Mucosa of rectum (tissue), 2 donors: Measurements from ENCODE around the gene BAZ2B.

ENCODE experiments used
- H3K27ac ChIP-seq, 2 donors: one replicate each; pipeline ENCODE4 v1.7.0; 2013; ENCODE audit warnings: inconsistent platforms in 2 of 2, low read depth in 2 of 2, low read length in 2 of 2
- H3K27me3 ChIP-seq, 2 donors: one replicate each; pipeline ENCODE4 v1.7.0; 2013; ENCODE audit warnings: low read length in 2 of 2; ENCODE audit not compliant: control insufficient read depth in 2 of 2, insufficient read depth in 2 of 2
- H3K36me3 ChIP-seq, 2 donors: one replicate each; pipeline ENCODE4 v1.7.0; 2013; ENCODE audit warnings: low read length in 2 of 2; ENCODE audit not compliant: control insufficient read depth in 2 of 2, insufficient read depth in 2 of 2
- H3K4me1 ChIP-seq, 2 donors: one replicate each; pipeline ENCODE4 v1.7.0; 2013; ENCODE audit warnings: low read length in 2 of 2, mild to moderate bottlenecking in 1 of 2; ENCODE audit not compliant: control insufficient read depth in 2 of 2, insufficient read depth in 2 of 2
- H3K4me3 ChIP-seq, 2 donors: one replicate each; pipeline ENCODE4 v1.7.0; 2013; ENCODE audit warnings: low read length in 2 of 2
- H3K9ac ChIP-seq, 2 donors: one replicate each; pipeline ENCODE4 v1.7.0; 2013; ENCODE audit warnings: low read length in 2 of 2, low read depth in 1 of 2, mild to moderate bottlenecking in 1 of 2
- H3K9me3 ChIP-seq, 2 donors: one replicate each; pipeline ENCODE4 v1.7.0; 2013; ENCODE audit warnings: low read length in 2 of 2; ENCODE audit not compliant: control insufficient read depth in 2 of 2
- donor health status: healthy.
- donor health status: Normal muscosa, but diverticular disease.

The BAZ2B gene

DNA sequence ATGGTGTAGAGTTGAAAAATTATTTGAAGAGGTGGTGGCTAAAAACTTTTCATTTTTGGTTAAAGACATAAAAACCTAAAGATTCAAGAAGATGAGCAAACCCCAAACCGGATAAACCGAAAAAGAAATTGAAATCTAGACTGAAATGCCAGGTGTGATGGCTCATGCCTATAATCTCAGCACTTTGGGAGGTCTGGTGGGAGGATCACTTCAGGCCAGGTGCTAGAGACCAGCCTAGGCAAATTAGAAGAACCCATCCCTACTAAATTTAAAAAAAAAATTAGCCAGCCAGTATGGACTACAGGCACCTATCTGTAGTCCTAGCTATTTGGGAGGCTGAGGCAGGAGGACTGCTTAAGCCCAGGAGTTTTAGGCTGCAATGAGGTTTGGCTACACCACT, 126.9 kb downstream of the BAZ2B start:
- H3K36me3 ChIP-seq: no peaks in the 10 kb centered on the region
- no peak overlapping the region for H3K27ac ChIP-seq
- no peaks in the 10 kb centered on the region for H3K27me3 ChIP-seq
- no peak overlapping the region for H3K4me3 ChIP-seq
- H3K4me1 ChIP-seq: peaks cover 0 to 3% of the 10 kb centered on the region in 2 donors
- H3K9me3 ChIP-seq: no peaks in the 10 kb centered on the region
- no peak overlapping the region for H3K9ac ChIP-seq

DNA sequence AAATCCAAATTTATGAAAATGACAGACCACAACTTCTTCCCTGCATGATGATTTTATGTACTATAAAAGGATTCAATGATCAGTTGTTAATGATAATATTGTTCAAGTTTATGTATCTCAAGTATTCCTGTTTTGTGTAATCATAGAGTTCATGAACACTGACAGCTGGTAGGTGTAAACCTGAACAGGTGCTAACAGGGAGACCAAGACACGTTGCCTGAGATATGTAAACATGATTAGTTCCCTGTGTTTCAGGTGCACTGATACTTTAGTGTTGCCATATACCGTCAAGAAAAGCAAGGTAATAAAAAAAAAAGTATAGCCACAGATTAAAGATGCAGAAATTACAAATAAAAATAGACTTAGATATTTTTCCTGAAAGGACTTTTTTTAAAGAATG, 131.8 kb downstream of the BAZ2B start:
- H3K4me3 ChIP-seq: no peak overlapping the region
- H3K9me3 ChIP-seq: no peaks in the 10 kb centered on the region
- H3K36me3 ChIP-seq: no peaks in the 10 kb centered on the region
- H3K4me1 ChIP-seq: peaks cover 0 to 3% of the 10 kb centered on the region in 2 donors
- H3K27ac ChIP-seq: no peak overlapping the region
- no peak overlapping the region for H3K9ac ChIP-seq
- H3K27me3 ChIP-seq: no peaks in the 10 kb centered on the region

DNA sequence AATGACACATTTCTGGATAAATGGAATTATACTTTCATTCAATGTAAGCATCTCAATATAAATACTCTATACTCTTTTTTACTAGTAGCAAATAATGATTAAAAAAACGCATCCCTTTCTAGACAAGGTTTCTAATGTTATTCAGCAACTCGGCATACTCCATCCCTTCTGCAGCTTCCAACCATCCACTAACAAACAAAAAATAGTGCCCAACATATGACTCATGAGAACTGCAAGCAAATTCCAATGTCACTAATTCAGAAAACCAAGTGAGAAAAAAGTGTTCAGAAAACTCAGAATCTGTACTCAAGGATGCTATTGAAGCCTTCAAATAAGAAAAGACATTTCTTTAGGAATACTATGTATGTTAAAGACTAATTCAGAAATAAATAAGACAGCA, 140.0 kb downstream of the BAZ2B start:
- Histone ChIP-seq H3K27me3 (no peaks in the 10 kb centered on the region), H3K36me3 (peaks cover 14 to 21% of the 10 kb centered on the region in 2 donors), H3K9me3 (no peaks in the 10 kb centered on the region), H3K27ac (no peak overlapping the region), H3K9ac (no peak overlapping the region), H3K4me3 (no peak overlapping the region), H3K4me1 (no peaks in the 10 kb centered on the region)

DNA sequence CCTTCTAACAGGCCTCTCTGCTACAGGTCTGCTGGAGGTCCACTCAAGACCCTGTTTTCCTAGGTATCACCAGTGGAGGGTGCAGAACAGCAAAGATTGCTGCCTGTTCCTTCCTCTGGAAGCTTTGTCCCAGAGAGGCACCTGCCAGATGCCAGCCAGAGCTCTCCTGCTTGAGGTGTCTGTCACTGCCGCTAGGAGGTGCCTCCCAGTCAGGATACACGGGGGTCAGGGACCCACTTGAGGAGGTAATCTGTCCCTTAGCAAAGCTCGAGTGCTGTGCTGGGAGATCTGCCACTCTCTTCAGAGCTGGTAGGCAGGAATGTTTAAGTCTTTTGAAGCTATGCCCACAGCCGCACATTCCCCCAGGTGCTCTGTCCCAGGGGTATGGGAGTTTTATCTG, 140.6 kb downstream of the BAZ2B start:
- Histone ChIP-seq H3K4me1 (no peaks in the 10 kb centered on the region), H3K4me3 (no peak overlapping the region), H3K9ac (no peak overlapping the region), H3K27me3 (no peaks in the 10 kb centered on the region), H3K9me3 (no peaks in the 10 kb centered on the region), H3K36me3 (peaks cover 14 to 21% of the 10 kb centered on the region in 2 donors), H3K27ac (no peak overlapping the region)

DNA sequence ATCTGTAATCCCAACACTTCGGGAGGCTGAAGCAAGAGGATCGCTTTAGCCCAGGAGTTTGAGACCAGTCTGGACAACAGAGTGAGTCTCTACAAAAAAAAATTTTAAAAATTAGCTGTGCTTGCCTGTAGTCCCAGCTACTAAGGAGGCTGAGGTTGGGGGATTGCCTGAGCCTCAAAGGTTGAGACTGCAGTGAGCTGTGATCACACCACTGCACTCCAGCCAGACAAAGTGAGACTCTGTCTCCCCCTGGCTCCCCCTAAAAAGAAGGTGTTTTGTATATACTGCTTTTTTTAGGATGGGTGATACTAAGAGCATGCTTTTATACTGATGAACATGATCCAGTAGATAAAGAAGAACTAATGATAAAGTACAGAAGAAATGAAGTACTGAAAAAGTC, 145.0 kb downstream of the BAZ2B start:
- H3K36me3 ChIP-seq: peaks cover 8 to 10% of the 10 kb centered on the region in 2 donors
- H3K4me3 ChIP-seq: no peak overlapping the region
- no peak overlapping the region for H3K27ac ChIP-seq
- peaks cover 0 to 2% of the 10 kb centered on the region in 2 donors for H3K4me1 ChIP-seq
- H3K9ac ChIP-seq: no peak overlapping the region
- no peaks in the 10 kb centered on the region for H3K27me3 ChIP-seq
- no peaks in the 10 kb centered on the region for H3K9me3 ChIP-seq

DNA sequence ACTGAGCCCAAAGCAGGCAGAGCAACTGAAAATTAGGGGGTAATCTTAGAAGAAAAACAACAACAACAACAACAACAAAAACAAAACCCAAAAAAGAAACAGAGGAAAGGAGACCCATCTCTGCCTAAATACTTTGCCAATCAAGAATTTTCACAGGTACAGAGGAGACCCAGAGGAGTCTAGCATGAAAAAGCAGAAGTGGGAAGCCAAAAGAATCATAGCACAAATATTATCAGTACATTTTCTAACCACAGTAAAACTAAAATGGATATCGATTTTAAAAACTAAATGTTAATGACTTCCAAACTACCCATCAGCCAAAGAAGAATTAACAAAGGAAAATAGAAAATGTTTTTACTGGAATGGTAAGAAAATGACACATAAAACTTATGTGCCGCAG, 148.1 kb downstream of the BAZ2B start:
- Histone ChIP-seq H3K36me3 (peaks cover 0 to 2% of the 10 kb centered on the region in 2 donors), H3K4me1 (peaks cover 0 to 2% of the 10 kb centered on the region in 2 donors), H3K27ac (no peak overlapping the region), H3K9ac (no peak overlapping the region), H3K4me3 (no peak overlapping the region), H3K27me3 (no peaks in the 10 kb centered on the region), H3K9me3 (no peaks in the 10 kb centered on the region)

DNA sequence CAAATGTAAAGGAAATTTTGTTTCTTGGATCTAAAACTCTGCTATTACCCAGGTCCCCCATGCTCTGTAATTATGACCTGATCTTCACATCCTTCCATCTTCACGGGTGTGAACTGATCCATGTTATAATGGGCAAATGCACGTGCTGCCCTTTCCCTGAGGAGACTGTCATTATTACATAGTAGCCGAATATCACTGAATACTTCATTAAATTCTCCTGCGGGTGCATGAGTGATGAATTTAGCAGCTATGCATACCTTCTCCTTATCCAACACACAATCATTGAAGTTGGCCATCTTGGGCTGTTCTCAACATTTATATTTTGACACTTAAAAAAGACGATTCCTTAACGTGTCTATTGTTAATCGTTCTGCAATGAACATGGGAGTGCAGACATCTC, 153.4 kb downstream of the BAZ2B start:
- Histone ChIP-seq H3K4me1 (no peaks in the 10 kb centered on the region), H3K9ac (no peak overlapping the region)

DNA sequence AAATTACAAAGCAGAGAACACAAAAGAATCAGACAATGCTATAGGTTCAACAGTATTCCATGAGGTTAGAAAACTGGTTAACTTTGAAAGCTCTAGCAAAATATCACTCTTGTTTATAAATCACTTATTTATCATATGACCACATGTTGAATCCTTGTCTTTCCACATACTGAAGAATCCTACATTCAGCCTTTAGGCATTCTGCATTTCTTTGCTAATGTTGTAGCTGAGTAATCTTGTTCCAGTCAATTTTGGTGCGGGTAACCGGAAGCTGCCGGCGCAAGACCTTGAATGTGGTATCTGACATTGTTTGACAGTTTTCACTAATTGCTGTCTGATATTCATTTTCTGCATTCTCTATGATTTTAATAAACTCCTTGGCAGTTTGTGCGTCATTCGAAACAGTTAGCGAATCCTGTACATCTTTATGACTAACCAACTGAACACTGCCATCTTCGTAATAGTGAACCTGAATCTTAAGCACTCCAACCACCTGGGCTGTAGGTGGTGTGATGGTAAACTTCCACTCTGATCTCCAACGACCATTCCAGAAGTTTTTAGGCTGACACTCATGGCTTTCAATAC, 154.1 kb downstream of the BAZ2B start:
- no peaks in the 10 kb centered on the region for H3K9me3 ChIP-seq
- H3K27me3 ChIP-seq: no peaks in the 10 kb centered on the region
- peaks cover 0 to 2% of the 10 kb centered on the region in 2 donors for H3K4me1 ChIP-seq
- no peak overlapping the region for H3K4me3 ChIP-seq
- H3K9ac ChIP-seq: no peak overlapping the region
- H3K27ac ChIP-seq: no peak overlapping the region
- peaks cover 0 to 2% of the 10 kb centered on the region in 2 donors for H3K36me3 ChIP-seq

More for the DNA sequence above, 153.4 kb downstream of the BAZ2B start:
- no peak overlapping the region for H3K4me3 ChIP-seq
- no peaks in the 10 kb centered on the region for H3K27me3 ChIP-seq
- no peak overlapping the region for H3K27ac ChIP-seq
- H3K36me3 ChIP-seq: peaks cover 0 to 2% of the 10 kb centered on the region in 2 donors
- H3K9me3 ChIP-seq: no peaks in the 10 kb centered on the region

DNA sequence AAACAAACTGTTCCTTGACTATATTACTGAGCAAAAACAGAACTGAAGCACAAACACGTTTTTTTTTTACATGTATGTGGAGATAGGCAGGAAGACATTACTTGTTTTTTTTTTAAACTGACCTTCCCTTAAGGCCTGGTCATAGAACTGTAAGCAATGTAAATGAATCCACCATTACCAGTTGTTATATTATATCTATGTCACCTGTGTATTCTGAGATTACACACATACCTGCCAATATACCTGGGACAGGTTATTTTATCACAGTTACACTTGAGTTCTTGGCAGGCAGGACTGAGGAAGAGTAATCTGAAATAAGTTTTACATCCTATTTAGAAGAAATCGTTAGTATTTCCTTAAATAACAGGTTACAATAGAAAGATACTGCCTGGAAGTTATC, 155.3 kb downstream of the BAZ2B start:
- Histone ChIP-seq H3K27ac (no peak overlapping the region), H3K4me1 (peaks cover 0 to 2% of the 10 kb centered on the region in 2 donors), H3K9me3 (no peaks in the 10 kb centered on the region), H3K9ac (no peak overlapping the region), H3K4me3 (no peak overlapping the region), H3K27me3 (no peaks in the 10 kb centered on the region), H3K36me3 (peaks cover 0 to 2% of the 10 kb centered on the region in 2 donors)

DNA sequence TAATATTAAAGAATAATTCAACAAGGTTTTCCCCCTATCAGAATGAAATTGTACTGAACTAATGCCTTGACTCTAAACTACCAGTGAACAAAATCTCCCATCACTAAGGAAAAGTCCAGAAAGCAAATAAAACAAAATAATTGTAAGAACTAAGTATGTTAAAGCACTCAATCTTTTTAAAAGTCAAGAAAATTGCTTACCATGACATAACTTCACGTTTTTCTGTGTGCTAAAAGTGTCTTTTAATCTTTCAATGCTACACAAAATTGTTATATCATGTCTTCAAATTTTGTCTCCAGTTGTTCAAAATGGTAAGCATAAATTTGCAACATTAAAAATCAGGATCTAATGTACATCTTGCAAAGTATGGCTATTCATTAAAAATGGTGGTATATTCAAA, 156.1 kb downstream of the BAZ2B start:
- no peaks in the 10 kb centered on the region for H3K27me3 ChIP-seq
- no peak overlapping the region for H3K9ac ChIP-seq
- no peak overlapping the region for H3K4me3 ChIP-seq
- no peaks in the 10 kb centered on the region for H3K9me3 ChIP-seq
- peaks cover 0 to 2% of the 10 kb centered on the region in 2 donors for H3K36me3 ChIP-seq
- H3K4me1 ChIP-seq: peaks cover 0 to 2% of the 10 kb centered on the region in 2 donors
- no peak overlapping the region for H3K27ac ChIP-seq

DNA sequence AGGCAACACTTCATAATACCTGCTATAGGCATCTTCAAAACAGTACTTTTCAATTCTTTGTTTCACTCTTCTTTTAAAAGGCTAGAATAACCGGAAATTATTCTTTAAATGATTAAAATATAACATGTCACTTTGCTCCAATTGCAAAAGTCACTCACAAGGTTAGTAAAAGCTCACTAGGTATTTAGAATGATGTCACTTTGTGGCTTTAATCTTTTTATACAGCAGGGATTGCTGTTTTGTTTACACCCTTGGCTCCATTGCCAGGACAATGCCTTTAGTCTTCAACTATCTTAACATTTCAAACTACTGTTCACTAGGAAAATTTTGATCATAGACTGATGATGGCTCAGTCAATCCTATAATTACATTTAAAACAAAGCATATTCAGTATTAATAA, 157.1 kb downstream of the BAZ2B start:
- no peak overlapping the region for H3K4me3 ChIP-seq
- H3K9me3 ChIP-seq: no peaks in the 10 kb centered on the region
- no peak overlapping the region for H3K9ac ChIP-seq
- H3K27ac ChIP-seq: no peak overlapping the region
- H3K4me1 ChIP-seq: peaks cover 0 to 2% of the 10 kb centered on the region in 2 donors
- no peaks in the 10 kb centered on the region for H3K27me3 ChIP-seq
- no peaks in the 10 kb centered on the region for H3K36me3 ChIP-seq
